ENCODE results near the gene MCRIP1.

Gene MCRIP1

DNA sequence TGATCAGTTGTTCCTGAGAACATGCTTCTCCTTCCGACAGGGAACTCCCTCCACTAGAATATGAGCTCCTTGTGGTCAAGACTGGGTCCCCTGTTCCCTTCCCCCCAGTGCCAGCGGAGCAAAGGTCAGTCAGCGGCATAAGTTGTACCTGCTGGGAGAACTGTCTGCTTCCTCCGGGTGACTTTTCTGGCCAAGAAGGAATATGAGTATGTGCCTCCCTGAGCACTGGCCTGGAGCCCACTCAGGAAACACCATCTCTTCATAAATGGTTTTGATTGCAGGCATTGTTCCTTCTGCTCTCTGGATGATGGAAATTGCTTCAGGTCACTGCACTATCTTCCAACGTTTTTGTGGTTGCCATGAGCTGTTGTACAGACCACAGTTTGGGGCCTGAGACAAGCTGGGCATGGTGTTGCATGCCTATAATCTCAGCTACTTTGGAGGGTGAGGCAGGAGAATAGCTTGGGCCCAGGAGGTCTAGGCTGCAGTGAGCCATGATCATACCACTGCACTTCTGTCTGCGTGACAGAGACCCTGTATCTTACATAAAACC lies 30.1 kb upstream of the MCRIP1 start:
- H3K4me3 ChIP-seq (ENCODE audit: low read depth, low read length) = no peak overlapping the region
- DNase-seq = no peak
- no peak for TF ChIP-seq CTCF (IDR thresholded peaks at IDR 0.05; ENCODE audit: low read depth, low read length)
- H3K9me3 ChIP-seq (ENCODE audit: severe bottlenecking) = no peaks in the 10 kb centered on the region
- H3K27ac ChIP-seq = no peak overlapping the region
- peaks cover 54% of the 10 kb centered on the region for H3K36me3 ChIP-seq
- H3K27me3 ChIP-seq (ENCODE audit: insufficient read depth, low read depth, severe bottlenecking) = no peaks in the 10 kb centered on the region

DNA sequence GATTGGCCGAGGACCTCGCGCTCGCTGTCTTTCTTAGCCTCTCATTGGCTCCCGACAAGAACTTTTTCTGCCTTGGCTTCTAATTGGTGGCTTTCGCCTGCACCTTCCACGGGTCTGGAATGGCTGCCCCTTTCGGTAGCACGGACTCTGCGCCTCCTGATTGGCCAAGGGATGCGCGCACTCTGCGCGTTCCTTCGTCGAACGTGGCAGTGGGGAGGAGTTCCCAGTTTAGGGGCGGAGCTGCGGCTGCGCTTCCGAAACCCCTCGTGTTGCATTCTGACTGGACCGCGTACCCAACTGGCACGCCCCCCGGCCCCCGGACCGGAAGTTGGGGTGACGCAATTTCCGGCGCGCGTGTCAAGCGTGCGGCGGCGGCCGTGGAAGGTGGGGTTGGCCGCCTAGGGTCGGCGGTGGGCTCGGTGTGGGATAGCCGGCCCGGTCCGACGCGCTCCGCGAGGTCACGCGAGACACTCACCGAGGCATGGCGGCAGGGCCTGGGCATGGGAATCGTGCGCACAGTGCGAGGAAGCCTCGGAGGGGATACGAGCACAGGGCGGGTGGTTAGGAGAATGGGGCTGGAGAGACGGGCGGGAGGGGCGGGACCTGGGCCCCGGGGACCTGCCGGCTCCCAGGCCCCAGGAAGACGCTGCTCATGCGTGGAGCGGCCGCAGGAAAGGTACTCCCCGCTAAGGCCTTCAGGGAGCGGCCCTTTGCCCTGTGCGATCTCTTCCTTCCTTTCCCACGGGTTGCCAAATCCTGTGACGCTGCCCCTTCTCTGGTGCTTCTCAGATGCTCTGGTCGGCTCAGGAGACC lies 27.9 kb upstream of the MCRIP1 start:
- peak overlapping the region; percentile 94 for H3K4me3 ChIP-seq (ENCODE audit: low read depth, low read length)
- peak; percentile 100 for DNase-seq
- H3K27ac ChIP-seq = peak overlapping the region; percentile 79
- H3K9me3 ChIP-seq (ENCODE audit: severe bottlenecking) = no peaks in the 10 kb centered on the region
- TF ChIP-seq CTCF (IDR thresholded peaks at IDR 0.05; ENCODE audit: low read depth, low read length) = no peak
- peaks cover 58% of the 10 kb centered on the region for H3K36me3 ChIP-seq
- no peaks in the 10 kb centered on the region for H3K27me3 ChIP-seq (ENCODE audit: insufficient read depth, low read depth, severe bottlenecking)

DNA sequence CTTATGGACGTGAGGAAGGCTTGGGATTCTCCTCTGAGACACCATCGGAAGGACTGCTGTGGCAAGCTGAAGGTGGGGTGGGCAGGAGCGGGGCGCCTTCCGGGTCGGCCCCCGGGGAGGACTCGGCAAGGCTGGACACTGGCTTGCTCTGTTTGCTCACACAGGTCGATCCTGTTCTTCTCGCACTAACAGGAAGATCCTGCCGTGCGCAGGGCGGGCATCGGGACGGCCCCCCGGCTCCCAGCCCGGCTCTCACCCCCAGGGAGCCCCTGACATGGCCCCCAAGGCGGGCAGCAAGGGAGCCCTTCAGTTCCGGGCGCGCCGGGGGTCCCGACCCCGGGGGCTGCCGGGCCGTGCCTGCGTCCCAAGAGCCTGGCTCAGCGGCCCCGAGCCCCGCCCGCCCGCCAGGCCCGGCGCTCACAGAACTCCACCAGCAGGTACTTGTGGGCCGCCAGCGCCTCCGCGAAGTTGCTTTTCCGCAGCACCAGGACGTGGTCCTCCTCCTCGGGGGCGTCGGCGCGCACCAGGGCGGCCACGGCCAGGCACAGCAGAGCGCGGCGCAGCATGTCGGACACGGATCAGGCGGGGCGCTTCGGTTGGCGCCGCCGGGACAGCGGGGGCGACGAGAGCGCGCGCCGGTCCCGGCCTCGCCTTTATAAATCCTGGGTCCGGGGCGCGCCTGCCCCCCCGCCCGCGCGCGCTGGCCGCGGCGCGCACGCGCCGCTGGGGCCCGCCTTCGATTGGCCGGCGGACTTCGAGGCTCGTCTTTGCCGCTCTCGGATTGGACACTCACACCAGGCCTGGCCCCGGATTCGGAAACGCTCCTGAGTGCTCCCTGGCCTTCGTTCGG lies 27.0 kb upstream of the MCRIP1 start, which contains the start of gene P4HB:
P4HB (minus strand) TSS at position 630 of the 850 bp plus-strand sequence; CDS start at position 566, 64 bp downstream.
- no peaks in the 10 kb centered on the region for H3K27me3 ChIP-seq (ENCODE audit: insufficient read depth, low read depth, severe bottlenecking)
- peaks cover 61% of the 10 kb centered on the region for H3K36me3 ChIP-seq
- H3K9me3 ChIP-seq (ENCODE audit: severe bottlenecking) = no peaks in the 10 kb centered on the region
- H3K27ac ChIP-seq = peak within 1 kb of the TSS; percentile 92
- no peak for TF ChIP-seq CTCF (IDR thresholded peaks at IDR 0.05; ENCODE audit: low read depth, low read length)
- H3K4me3 ChIP-seq (ENCODE audit: low read depth, low read length) = peak within 1 kb of the TSS; percentile 94
- DNase-seq = no peak

- H3K36me3 ChIP-seq = peaks cover 70% of the 10 kb centered on the region
- no peaks in the 10 kb centered on the region for H3K9me3 ChIP-seq (ENCODE audit: severe bottlenecking)
- no peak for DNase-seq
- no peak for TF ChIP-seq CTCF (IDR thresholded peaks at IDR 0.05; ENCODE audit: low read depth, low read length)
- no peaks in the 10 kb centered on the region for H3K27me3 ChIP-seq (ENCODE audit: insufficient read depth, low read depth, severe bottlenecking)
- peak overlapping the region; percentile 72 for H3K4me3 ChIP-seq (ENCODE audit: low read depth, low read length)
- peak overlapping the region; percentile 92 for H3K27ac ChIP-seq
These were observed 26.1 kb upstream of the MCRIP1 start for GRCh38 chr17:81858967-81859905.
